Measurements from ENCODE around the gene SLC6A20.

SLC6A20 gene

DNA sequence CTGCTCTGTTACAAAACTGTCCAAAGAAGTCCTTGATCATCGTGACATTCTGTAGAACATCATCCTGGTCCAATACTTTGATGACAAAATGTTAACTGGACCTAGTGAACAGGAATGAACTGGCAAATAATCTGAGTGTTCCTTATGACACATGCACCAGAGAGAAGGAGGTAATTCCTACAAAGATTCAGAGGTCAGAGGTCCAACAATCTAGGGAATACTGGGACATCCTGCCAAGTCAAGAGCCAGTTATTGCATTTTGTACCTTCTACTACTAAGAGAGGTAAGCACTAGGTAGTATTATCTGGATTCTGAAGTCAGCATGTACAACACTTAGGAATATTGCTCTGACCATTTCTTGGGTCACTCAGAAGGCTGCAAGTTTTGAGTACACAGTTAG is 24.8 kb upstream of the SLC6A20 start:
- Histone ChIP-seq H3K27me3 (ENCODE audit: control insufficient read depth, insufficient read depth, low read length) (no peaks in the 10 kb centered on the region), H3K9ac (ENCODE audit: low read depth, low read length) (no peak overlapping the region), H3K36me3 (ENCODE audit: control insufficient read depth, insufficient read depth, low read length) (no peaks in the 10 kb centered on the region), H3K4me1 (ENCODE audit: control insufficient read depth, insufficient read depth, low read length) (no peaks in the 10 kb centered on the region), H3K4me3 (ENCODE audit: low read depth, low read length) (no peak overlapping the region), H3K9me3 (ENCODE audit: control insufficient read depth, insufficient read depth, low read length) (no peaks in the 10 kb centered on the region)

DNA sequence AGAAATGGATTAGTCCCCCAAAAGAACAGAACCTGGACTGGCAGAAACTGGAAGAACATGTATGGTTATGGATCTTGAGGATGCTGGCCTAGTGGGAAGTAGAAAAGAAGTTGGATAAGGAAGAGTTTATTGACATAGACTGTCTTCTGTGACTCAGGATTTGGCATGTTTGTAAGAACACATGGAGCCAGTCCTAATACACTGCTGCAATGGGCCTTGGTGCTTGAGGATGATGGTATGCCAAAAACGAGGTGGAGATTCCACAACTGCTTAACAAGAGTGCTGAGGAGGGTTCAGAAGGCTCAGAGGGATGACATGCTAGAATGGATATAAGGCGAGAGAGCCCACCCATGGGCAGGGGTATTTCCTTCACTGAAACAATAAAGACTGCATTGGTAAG is 23.2 kb upstream of the SLC6A20 start:
- H3K9me3 ChIP-seq (ENCODE audit: control insufficient read depth, insufficient read depth, low read length), result no peaks in the 10 kb centered on the region
- no peak overlapping the region for H3K9ac ChIP-seq (ENCODE audit: low read depth, low read length)
- H3K4me3 ChIP-seq (ENCODE audit: low read depth, low read length), result no peak overlapping the region
- H3K4me1 ChIP-seq (ENCODE audit: control insufficient read depth, insufficient read depth, low read length), result no peaks in the 10 kb centered on the region
- no peaks in the 10 kb centered on the region for H3K36me3 ChIP-seq (ENCODE audit: control insufficient read depth, insufficient read depth, low read length)
- H3K27me3 ChIP-seq (ENCODE audit: control insufficient read depth, insufficient read depth, low read length), result no peaks in the 10 kb centered on the region

DNA sequence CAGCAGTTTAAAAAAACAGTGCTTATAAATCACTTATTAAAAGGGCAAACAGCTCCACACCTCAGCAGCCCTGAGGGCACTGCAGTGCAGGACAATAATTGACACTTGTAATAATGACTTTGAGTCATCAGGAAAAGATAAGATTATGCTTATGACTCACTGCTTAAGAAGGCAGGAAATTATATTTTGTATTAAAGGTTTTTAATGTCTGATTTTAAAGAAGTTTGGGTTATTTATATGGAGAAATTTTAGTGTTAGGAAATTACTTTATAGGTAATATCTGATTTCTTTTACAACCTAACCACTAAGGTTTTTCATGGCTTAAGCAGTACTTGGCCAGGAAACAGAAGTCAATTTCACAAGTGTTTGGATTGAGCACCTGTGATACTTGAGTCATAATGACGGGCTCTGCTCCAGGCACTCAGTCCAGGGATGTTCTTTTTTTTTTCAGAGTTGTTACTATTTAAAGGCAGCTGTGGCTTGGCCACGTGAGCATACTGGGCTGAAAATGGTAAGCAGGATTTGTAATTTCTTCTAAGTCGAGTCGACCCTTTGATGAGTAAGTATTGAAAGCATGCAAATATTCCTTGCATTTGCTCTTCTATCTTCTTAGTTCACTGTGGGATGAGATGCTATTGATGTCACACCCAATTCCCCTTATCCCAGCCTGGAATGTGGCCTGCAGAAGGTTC is 21.6 kb upstream of the SLC6A20 start:
- no peaks in the 10 kb centered on the region for H3K4me1 ChIP-seq (ENCODE audit: control insufficient read depth, insufficient read depth, low read length)
- H3K4me3 ChIP-seq (ENCODE audit: low read depth, low read length), result no peak overlapping the region
- no peak overlapping the region for H3K9ac ChIP-seq (ENCODE audit: low read depth, low read length)
- no peaks in the 10 kb centered on the region for H3K36me3 ChIP-seq (ENCODE audit: control insufficient read depth, insufficient read depth, low read length)
- no peaks in the 10 kb centered on the region for H3K27me3 ChIP-seq (ENCODE audit: control insufficient read depth, insufficient read depth, low read length)
- H3K9me3 ChIP-seq (ENCODE audit: control insufficient read depth, insufficient read depth, low read length), result no peaks in the 10 kb centered on the region

DNA sequence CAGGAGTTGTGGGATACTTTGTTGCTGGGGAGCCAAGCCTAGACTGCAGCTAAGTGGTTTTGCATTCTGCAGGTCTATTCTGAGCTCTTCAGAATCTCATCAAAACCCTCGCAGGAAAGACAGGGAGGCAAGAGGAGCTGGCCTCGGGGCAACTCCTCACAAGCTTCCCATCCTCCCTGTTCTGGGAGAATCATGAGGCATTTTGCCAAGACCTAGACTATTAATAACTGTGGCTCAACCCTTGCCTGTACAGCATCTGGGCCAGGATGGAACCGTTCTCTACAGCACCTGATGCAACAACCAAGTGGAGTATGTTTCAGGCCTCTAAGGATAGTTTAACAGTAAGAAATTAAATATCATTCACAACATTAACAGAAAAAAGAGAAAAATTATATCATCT is 20.2 kb upstream of the SLC6A20 start:
- H3K9ac ChIP-seq (ENCODE audit: low read depth, low read length), result no peak overlapping the region
- H3K9me3 ChIP-seq (ENCODE audit: control insufficient read depth, insufficient read depth, low read length), result no peaks in the 10 kb centered on the region
- no peak overlapping the region for H3K4me3 ChIP-seq (ENCODE audit: low read depth, low read length)
- H3K4me1 ChIP-seq (ENCODE audit: control insufficient read depth, insufficient read depth, low read length), result no peaks in the 10 kb centered on the region
- H3K27me3 ChIP-seq (ENCODE audit: control insufficient read depth, insufficient read depth, low read length), result no peaks in the 10 kb centered on the region
- no peaks in the 10 kb centered on the region for H3K36me3 ChIP-seq (ENCODE audit: control insufficient read depth, insufficient read depth, low read length)

DNA sequence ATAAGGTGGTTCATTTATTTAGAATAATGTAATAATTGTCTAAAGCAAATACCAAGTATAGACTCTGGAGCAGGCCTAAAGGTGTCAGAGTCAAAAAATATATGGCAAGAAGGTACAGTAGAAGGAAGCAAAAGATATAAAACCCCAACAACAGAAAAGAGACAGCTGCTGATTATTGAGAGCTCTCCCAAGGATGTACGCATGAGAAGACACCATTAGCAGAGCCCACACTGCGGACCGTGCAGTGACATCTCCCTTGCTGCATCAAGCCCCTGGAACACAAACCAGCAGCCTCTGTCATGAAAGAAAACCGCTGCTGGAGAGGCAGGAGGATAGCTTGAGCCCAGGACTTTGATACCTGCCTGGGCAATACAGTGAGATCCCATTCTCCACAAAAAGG is 18.0 kb upstream of the SLC6A20 start:
- no peaks in the 10 kb centered on the region for H3K27me3 ChIP-seq (ENCODE audit: control insufficient read depth, insufficient read depth, low read length)
- H3K4me1 ChIP-seq (ENCODE audit: control insufficient read depth, insufficient read depth, low read length), result no peaks in the 10 kb centered on the region
- H3K36me3 ChIP-seq (ENCODE audit: control insufficient read depth, insufficient read depth, low read length), result no peaks in the 10 kb centered on the region

GRCh38 chr3:45807681-45808540 is 11.6 kb upstream of the SLC6A20 start:
- Histone ChIP-seq H3K4me1 (ENCODE audit: control insufficient read depth, insufficient read depth, low read length) (no peaks in the 10 kb centered on the region), H3K36me3 (ENCODE audit: control insufficient read depth, insufficient read depth, low read length) (no peaks in the 10 kb centered on the region), H3K9me3 (ENCODE audit: control insufficient read depth, insufficient read depth, low read length) (no peaks in the 10 kb centered on the region), H3K27me3 (ENCODE audit: control insufficient read depth, insufficient read depth, low read length) (no peaks in the 10 kb centered on the region), H3K4me3 (ENCODE audit: low read depth, low read length) (no peak overlapping the region), H3K9ac (ENCODE audit: low read depth, low read length) (no peak overlapping the region)

More for the DNA sequence above, 18.0 kb upstream of the SLC6A20 start:
- Histone ChIP-seq H3K9ac (ENCODE audit: low read depth, low read length) (no peak overlapping the region), H3K4me3 (ENCODE audit: low read depth, low read length) (no peak overlapping the region), H3K9me3 (ENCODE audit: control insufficient read depth, insufficient read depth, low read length) (no peaks in the 10 kb centered on the region)

- Histone ChIP-seq H3K4me3 (ENCODE audit: low read depth, low read length) (no peak overlapping the region), H3K4me1 (ENCODE audit: control insufficient read depth, insufficient read depth, low read length) (no peaks in the 10 kb centered on the region), H3K9ac (ENCODE audit: low read depth, low read length) (no peak overlapping the region), H3K36me3 (ENCODE audit: control insufficient read depth, insufficient read depth, low read length) (no peaks in the 10 kb centered on the region), H3K27me3 (ENCODE audit: control insufficient read depth, insufficient read depth, low read length) (no peaks in the 10 kb centered on the region), H3K9me3 (ENCODE audit: control insufficient read depth, insufficient read depth, low read length) (no peaks in the 10 kb centered on the region)
These were observed 10.8 kb upstream of the SLC6A20 start for GRCh38 chr3:45807133-45807532.

DNA sequence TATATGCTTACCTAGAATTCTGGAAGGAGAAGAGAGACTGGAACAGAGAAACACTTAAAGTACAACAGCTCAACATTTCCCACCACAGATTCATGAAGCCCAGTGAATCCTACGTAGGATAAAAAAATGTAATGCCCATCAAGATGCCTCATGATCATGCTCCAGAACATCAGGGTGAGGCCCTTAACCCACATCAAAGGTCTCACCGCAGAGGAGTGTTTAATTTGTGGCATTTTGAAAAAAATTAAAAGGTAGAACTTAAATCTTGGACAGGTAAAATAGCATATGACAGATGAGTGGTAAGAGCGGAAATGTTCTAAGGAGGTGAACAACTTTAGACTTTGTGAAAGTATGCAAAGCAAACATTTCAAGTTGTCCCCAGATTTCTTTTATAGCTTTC is 9.7 kb upstream of the SLC6A20 start:
- no peaks in the 10 kb centered on the region for H3K4me1 ChIP-seq (ENCODE audit: control insufficient read depth, insufficient read depth, low read length)
- H3K36me3 ChIP-seq (ENCODE audit: control insufficient read depth, insufficient read depth, low read length), result no peaks in the 10 kb centered on the region
- H3K9me3 ChIP-seq (ENCODE audit: control insufficient read depth, insufficient read depth, low read length), result no peaks in the 10 kb centered on the region
- H3K27me3 ChIP-seq (ENCODE audit: control insufficient read depth, insufficient read depth, low read length), result no peaks in the 10 kb centered on the region
- no peak overlapping the region for H3K4me3 ChIP-seq (ENCODE audit: low read depth, low read length)
- H3K9ac ChIP-seq (ENCODE audit: low read depth, low read length), result no peak overlapping the region

- peaks cover 4% of the 10 kb centered on the region for H3K27me3 ChIP-seq (ENCODE audit: control insufficient read depth, insufficient read depth, low read length)
- H3K9ac ChIP-seq (ENCODE audit: low read depth, low read length), result no peak overlapping the region
- H3K4me3 ChIP-seq (ENCODE audit: low read depth, low read length), result no peak overlapping the region
- H3K9me3 ChIP-seq (ENCODE audit: control insufficient read depth, insufficient read depth, low read length), result no peaks in the 10 kb centered on the region
- no peaks in the 10 kb centered on the region for H3K36me3 ChIP-seq (ENCODE audit: control insufficient read depth, insufficient read depth, low read length)
- H3K4me1 ChIP-seq (ENCODE audit: control insufficient read depth, insufficient read depth, low read length), result no peaks in the 10 kb centered on the region
These were observed 7.1 kb upstream of the SLC6A20 start for GRCh38 chr3:45803252-45803935.

DNA sequence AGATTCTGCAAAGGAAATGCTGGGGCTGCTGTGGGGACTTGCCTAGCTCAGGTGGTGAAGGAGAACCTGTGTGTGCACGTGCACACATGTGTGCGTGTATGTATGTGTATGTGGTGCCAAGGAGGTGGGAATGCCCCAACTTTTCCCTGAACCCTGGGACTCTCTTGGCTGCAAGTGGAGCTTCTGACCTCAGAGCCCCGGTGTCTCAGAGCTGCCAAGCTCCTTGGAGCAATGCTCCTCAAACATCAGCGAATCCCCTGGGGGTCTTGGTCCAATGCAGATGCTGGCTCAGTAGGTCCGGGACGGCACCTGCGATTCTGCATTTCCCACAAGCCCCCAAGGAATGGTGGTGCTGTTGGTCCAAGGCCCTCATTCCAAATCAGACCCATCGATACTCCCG is 5.8 kb upstream of the SLC6A20 start:
- peaks cover 15% of the 10 kb centered on the region for H3K27me3 ChIP-seq (ENCODE audit: control insufficient read depth, insufficient read depth, low read length)
- H3K36me3 ChIP-seq (ENCODE audit: control insufficient read depth, insufficient read depth, low read length), result no peaks in the 10 kb centered on the region
- no peak overlapping the region for H3K9ac ChIP-seq (ENCODE audit: low read depth, low read length)
- H3K4me3 ChIP-seq (ENCODE audit: low read depth, low read length), result no peak overlapping the region
- no peaks in the 10 kb centered on the region for H3K4me1 ChIP-seq (ENCODE audit: control insufficient read depth, insufficient read depth, low read length)
- H3K9me3 ChIP-seq (ENCODE audit: control insufficient read depth, insufficient read depth, low read length), result no peaks in the 10 kb centered on the region

GRCh38 chr3:45800611-45801010 is 4.3 kb upstream of the SLC6A20 start:
- Histone ChIP-seq H3K4me3 (ENCODE audit: low read depth, low read length) (no peak overlapping the region), H3K27me3 (ENCODE audit: control insufficient read depth, insufficient read depth, low read length) (peaks cover 29% of the 10 kb centered on the region), H3K9ac (ENCODE audit: low read depth, low read length) (no peak overlapping the region), H3K4me1 (ENCODE audit: control insufficient read depth, insufficient read depth, low read length) (no peaks in the 10 kb centered on the region), H3K36me3 (ENCODE audit: control insufficient read depth, insufficient read depth, low read length) (no peaks in the 10 kb centered on the region), H3K9me3 (ENCODE audit: control insufficient read depth, insufficient read depth, low read length) (no peaks in the 10 kb centered on the region)

All from iPS-15b (cell line).